Type B pancreatic cell (in vitro differentiated cells): ENCODE measurements around the gene PYGO2. TPM values are rescaled to one million over a fixed set of nuclear protein-coding genes. Genes with fewer than 3 reads are reported as not detected.

Experiments used
- DNase-seq: peaks from one replicate; pipeline ENCODE4 v3.0.0; 2021; ENCODE audit warnings: mixed read lengths; ENCODE audit not compliant: unreplicated experiment; ENCODE audit errors: extremely low spot score
- H3K27ac Mint-ChIP-seq: 2 replicates; pipeline ENCODE4 v1.8.0; 2021; ENCODE audit warnings: mild to moderate bottlenecking, mixed read lengths
- H3K27me3 Mint-ChIP-seq: 2 replicates; pipeline ENCODE4 v1.8.0; 2021; ENCODE audit warnings: mixed read lengths
- H3K36me3 Mint-ChIP-seq: 2 replicates; pipeline ENCODE4 v1.8.0; 2021; ENCODE audit warnings: mixed read lengths
- H3K4me1 Mint-ChIP-seq: one replicate; pipeline ENCODE4 v1.8.0; 2021; ENCODE audit warnings: mixed read lengths; ENCODE audit not compliant: unreplicated experiment
- H3K4me3 Mint-ChIP-seq: 2 replicates; pipeline ENCODE4 v1.8.0; 2021; ENCODE audit warnings: mild to moderate bottlenecking, mixed read lengths
- H3K9me3 Mint-ChIP-seq: 2 replicates; pipeline ENCODE4 v1.8.0; 2021; ENCODE audit warnings: mixed read lengths
- total RNA-seq: library from RNA; stranded (reverse); gene quantifications from 2 replicates; pipeline ENCODE4 v1.2.1, GENCODE V29; 2021; ENCODE audit warnings: low replicate concordance
- TF ChIP-seq, protein P1 (sequence below): fragments of 200-600 bp; sonication (generic); conservative IDR thresholded peaks from 2 replicates; pipeline ENCODE4 v1.5.0; 2021; ENCODE audit warnings: antibody characterized with exemption, mild to moderate bottlenecking

The PYGO2 gene
- total RNA-seq, 1 donor from 2014 or later, result 49.0 TPM

DNA sequence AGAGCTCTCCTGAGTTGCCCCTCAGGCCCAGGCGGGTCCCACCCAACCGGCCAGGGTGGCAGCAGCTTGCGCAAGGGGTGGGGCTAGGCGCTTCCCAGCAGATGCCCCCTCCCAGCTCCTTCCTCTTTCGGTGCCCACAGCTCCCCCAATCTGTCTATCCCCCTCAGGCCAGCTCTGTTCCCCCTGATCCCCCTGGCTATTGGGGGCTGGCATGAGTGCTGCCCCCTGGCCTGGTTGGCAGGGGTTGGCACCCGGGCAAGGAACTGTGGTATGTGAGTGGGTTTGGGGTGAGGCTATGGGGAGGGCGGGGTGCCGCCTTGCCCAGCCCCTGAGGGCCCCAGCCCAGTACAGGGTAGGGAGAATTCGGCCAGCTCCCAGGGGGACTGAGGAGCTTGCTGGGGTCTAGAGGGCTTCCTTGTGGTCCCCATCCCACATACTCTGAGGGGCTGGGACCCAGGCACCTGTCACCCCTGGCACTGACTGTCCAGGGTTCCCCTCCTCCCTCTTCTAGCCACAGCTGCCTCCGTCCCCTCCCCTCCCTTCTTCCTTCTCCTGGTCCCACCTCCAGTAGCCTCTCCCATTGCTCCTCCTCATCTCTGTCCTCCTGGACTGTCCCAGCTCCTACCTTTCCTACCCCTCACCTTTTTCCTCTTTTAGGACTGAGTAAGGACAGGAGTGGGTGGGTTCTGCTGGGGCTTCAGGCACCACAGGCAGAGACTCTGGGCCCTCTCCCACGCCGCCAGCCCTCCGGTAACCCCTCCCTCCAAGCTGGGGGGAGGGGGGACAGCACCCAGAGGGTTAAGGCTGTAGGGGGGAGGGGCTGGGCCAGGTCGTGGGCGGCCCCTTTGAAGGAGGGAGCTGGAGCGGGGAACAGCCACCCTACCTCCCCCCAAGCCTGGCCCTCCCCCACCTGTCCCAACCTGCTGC lies 46.7 kb upstream of the PYGO2 start:
- no peak for DNase-seq
- H3K27ac Mint-ChIP-seq, result no peak overlapping the region
- H3K36me3 Mint-ChIP-seq, result no peaks in the 10 kb centered on the region
- no peaks in the 10 kb centered on the region for H3K9me3 Mint-ChIP-seq
- H3K4me3 Mint-ChIP-seq, result peak overlapping the region; percentile 44
- TF ChIP-seq, protein P1, sequence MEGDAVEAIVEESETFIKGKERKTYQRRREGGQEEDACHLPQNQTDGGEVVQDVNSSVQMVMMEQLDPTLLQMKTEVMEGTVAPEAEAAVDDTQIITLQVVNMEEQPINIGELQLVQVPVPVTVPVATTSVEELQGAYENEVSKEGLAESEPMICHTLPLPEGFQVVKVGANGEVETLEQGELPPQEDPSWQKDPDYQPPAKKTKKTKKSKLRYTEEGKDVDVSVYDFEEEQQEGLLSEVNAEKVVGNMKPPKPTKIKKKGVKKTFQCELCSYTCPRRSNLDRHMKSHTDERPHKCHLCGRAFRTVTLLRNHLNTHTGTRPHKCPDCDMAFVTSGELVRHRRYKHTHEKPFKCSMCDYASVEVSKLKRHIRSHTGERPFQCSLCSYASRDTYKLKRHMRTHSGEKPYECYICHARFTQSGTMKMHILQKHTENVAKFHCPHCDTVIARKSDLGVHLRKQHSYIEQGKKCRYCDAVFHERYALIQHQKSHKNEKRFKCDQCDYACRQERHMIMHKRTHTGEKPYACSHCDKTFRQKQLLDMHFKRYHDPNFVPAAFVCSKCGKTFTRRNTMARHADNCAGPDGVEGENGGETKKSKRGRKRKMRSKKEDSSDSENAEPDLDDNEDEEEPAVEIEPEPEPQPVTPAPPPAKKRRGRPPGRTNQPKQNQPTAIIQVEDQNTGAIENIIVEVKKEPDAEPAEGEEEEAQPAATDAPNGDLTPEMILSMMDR, result no peak
- H3K27me3 Mint-ChIP-seq, result no peaks in the 10 kb centered on the region
- peaks cover 40% of the 10 kb centered on the region for H3K4me1 Mint-ChIP-seq

DNA sequence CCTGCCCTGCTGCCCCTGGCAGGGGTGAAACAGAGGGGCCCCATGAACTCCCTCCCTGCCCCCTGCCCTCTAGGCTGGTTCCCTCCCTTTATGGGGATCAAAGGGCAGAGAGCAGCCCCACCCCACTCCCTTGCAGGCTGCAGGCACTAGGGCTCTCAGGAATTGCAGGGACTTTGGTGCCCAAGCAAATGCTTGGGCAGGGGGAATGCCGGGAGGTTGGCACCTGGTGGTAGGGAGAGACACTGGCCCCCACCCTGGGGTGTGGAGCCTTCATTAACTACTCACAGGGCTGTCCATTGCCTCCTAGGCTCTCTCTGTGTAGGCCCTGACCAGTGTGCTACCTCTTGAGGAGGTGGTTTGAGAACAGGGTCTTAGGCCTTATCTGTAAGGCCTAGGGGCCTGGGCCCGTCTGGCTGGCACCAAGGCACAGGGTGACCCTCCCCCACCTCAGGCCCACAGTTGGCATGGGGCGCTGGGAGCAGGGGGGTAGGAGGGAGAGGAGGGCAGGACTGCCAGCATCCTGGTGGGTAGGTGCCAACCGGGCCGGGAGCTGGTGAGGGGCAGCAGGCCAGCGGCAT lies 45.8 kb upstream of the PYGO2 start:
- no peaks in the 10 kb centered on the region for H3K9me3 Mint-ChIP-seq
- H3K36me3 Mint-ChIP-seq, result no peaks in the 10 kb centered on the region
- no peaks in the 10 kb centered on the region for H3K27me3 Mint-ChIP-seq
- peak; percentile 69 for DNase-seq
- no peak overlapping the region for H3K27ac Mint-ChIP-seq
- TF ChIP-seq, protein P1, result no peak
- H3K4me3 Mint-ChIP-seq, result peak overlapping the region; percentile 81
- H3K4me1 Mint-ChIP-seq, result peaks cover 31% of the 10 kb centered on the region

DNA sequence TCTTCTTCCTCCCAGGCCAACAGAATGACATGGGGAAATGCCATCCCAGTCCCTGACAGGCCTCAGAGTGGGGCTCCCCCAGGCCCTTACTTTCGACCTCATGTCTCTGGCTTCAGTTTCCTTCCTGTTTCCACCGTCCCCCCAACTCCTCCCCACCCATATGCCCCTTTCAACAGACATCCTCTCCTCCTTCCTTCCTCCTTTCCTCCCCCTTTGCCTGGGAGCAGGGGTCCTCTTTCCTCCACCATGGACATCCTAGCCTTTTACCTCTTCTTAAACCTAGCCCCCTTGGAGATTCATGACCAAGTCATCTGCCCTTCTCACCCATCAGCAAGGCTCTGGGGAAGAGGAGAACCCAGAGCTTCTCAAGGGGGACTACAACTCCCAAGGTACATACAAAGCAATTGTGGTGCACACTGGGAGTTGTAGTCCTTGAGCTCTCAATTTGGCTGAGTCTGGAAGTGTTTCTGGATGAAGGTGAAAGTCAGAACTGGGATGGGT lies 45.1 kb upstream of the PYGO2 start:
- Mint-ChIP-seq H3K9me3 (no peaks in the 10 kb centered on the region), H3K27ac (peak overlapping the region; percentile 83), H3K4me1 (peaks cover 26% of the 10 kb centered on the region), H3K4me3 (peak overlapping the region; percentile 81), H3K27me3 (no peaks in the 10 kb centered on the region), H3K36me3 (no peaks in the 10 kb centered on the region)
- TF ChIP-seq, protein P1, result no peak
- no peak for DNase-seq

DNA sequence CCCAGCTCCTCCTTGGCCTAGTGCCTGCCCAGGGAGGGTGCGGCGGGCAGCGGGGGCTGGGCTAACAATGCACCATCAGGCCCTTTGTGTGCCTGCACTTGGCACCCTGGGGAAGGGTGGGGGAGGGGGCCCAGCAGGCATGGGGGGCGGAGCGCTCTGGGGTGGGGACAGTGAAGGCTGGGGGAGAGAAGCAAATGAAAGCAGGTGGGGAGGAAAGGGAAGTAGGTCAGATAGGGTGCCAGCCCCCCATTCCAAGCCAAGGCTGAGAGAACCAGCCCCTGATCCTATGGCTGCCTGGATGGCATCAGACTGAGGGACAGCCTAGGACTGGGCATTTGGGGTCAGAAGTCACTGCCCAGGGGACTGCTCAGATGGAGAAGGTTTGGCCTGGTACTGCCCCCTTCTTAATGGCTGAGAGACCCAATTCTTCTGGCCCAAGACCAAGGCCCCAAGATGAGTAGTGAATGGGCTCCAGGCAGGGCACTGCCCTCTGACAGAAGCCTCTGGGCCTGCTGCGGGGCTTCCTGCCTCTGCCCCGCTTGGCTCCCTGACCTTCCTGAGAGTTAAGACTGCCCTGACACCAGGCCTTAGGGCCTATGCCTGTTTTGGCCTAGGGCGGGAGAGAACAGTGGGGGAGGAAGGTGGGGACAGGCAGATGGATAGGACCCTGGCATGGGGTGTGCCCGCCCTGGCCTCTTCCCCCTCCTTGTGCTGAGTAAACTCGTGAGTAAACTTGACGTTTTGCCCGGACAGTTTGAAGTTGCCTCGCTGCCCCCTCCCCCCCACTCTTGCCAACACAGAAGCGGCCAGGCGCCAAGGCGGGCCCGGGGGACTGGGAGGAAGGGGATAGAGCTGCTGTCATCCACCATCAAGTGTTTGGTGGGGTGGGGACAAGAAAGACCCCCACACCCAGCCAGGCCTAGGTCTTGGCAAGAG lies 43.8 kb upstream of the PYGO2 start:
- H3K27me3 Mint-ChIP-seq, result no peaks in the 10 kb centered on the region
- TF ChIP-seq, protein P1, result no peak
- DNase-seq, result no peak
- peak overlapping the region; percentile 55 for H3K4me3 Mint-ChIP-seq
- no peak overlapping the region for H3K27ac Mint-ChIP-seq
- H3K4me1 Mint-ChIP-seq, result peaks cover 21% of the 10 kb centered on the region
- no peaks in the 10 kb centered on the region for H3K36me3 Mint-ChIP-seq
- H3K9me3 Mint-ChIP-seq, result no peaks in the 10 kb centered on the region

DNA sequence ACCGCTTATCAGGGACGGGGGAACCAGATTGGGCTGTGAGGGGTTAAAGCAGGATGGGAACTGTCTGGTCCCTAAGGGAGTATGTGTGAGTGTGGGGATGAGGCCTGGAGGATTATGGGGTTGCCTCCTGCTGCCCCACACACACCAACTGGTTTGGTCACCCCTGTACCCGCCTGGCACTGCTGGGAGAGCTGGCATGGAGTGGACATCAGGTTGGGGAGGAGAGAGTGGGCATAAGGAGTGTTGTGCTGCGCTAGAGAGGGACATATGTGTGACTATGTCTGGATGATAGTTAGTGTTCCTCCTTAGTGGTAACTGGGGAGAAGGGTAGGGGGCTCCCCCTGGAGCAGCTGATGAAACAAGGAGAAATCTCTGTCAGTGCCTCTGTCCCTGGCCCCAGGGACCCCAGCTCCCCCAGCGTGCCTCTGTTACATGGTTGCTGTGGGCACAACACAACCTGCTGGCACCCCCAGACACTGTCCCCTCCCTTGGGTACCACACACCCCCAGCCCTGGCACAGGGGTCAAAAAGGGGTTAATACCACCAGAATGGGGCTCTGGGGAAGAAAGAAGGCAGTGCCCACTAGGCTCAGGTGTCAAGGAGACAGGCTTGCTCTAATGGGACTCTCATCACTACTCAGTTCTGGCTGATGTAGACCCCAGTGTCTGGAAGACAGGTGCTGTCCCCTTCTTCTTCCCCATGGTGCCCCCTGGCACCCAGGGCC lies 42.9 kb upstream of the PYGO2 start:
- H3K27ac Mint-ChIP-seq, result peak overlapping the region; percentile 87
- no peaks in the 10 kb centered on the region for H3K27me3 Mint-ChIP-seq
- TF ChIP-seq, protein P1, result no peak
- DNase-seq, result no peak
- peak overlapping the region; percentile 89 for H3K4me3 Mint-ChIP-seq
- H3K9me3 Mint-ChIP-seq, result no peaks in the 10 kb centered on the region
- peaks cover 16% of the 10 kb centered on the region for H3K4me1 Mint-ChIP-seq
- no peaks in the 10 kb centered on the region for H3K36me3 Mint-ChIP-seq
